Activated naive CD8-positive, alpha-beta T cell (primary cell): ENCODE data around the gene LSAMP.

Source experiments
- H3K27ac Mint-ChIP-seq: one replicate; pipeline ENCODE4 v1.8.0; 2021; ENCODE audit warnings: mixed read lengths
- H3K27me3 Mint-ChIP-seq: one replicate; pipeline ENCODE4 v1.8.0; 2021; ENCODE audit warnings: mixed read lengths
- H3K36me3 Mint-ChIP-seq: one replicate; pipeline ENCODE4 v1.8.0; 2021; ENCODE audit warnings: mixed read lengths
- H3K4me1 Mint-ChIP-seq: one replicate; pipeline ENCODE4 v1.8.0; 2021; ENCODE audit warnings: low read depth, mixed read lengths
- H3K4me3 Mint-ChIP-seq: one replicate; pipeline ENCODE4 v1.8.0; 2021; ENCODE audit warnings: mild to moderate bottlenecking, mixed read lengths
- H3K9me3 Mint-ChIP-seq: one replicate; pipeline ENCODE4 v1.8.0; 2021; ENCODE audit warnings: low read depth, mixed read lengths

LSAMP gene

GRCh38 chr3:116265320-116265695, 180.0 kb downstream of the LSAMP start:
- H3K27ac Mint-ChIP-seq, result no peak overlapping the region
- no peaks in the 10 kb centered on the region for H3K36me3 Mint-ChIP-seq
- no peaks in the 10 kb centered on the region for H3K4me1 Mint-ChIP-seq
- no peaks in the 10 kb centered on the region for H3K9me3 Mint-ChIP-seq
- no peaks in the 10 kb centered on the region for H3K27me3 Mint-ChIP-seq
- H3K4me3 Mint-ChIP-seq, result no peak overlapping the region

GRCh38 chr3:116264546-116265319, 180.6 kb downstream of the LSAMP start:
- no peaks in the 10 kb centered on the region for H3K9me3 Mint-ChIP-seq
- no peaks in the 10 kb centered on the region for H3K4me1 Mint-ChIP-seq
- H3K27me3 Mint-ChIP-seq, result no peaks in the 10 kb centered on the region
- no peak overlapping the region for H3K4me3 Mint-ChIP-seq
- no peaks in the 10 kb centered on the region for H3K36me3 Mint-ChIP-seq
- no peak overlapping the region for H3K27ac Mint-ChIP-seq

- Mint-ChIP-seq H3K27ac (no peak overlapping the region), H3K36me3 (no peaks in the 10 kb centered on the region), H3K4me1 (no peaks in the 10 kb centered on the region), H3K9me3 (no peaks in the 10 kb centered on the region), H3K27me3 (no peaks in the 10 kb centered on the region), H3K4me3 (no peak overlapping the region)
Measured at GRCh38 chr3:116263842-116264545, 181.3 kb downstream of the LSAMP start.

GRCh38 chr3:116260491-116260890, 184.8 kb downstream of the LSAMP start:
- Mint-ChIP-seq H3K9me3 (no peaks in the 10 kb centered on the region), H3K27me3 (no peaks in the 10 kb centered on the region), H3K4me1 (no peaks in the 10 kb centered on the region), H3K27ac (no peak overlapping the region), H3K4me3 (no peak overlapping the region), H3K36me3 (no peaks in the 10 kb centered on the region)

- no peak overlapping the region for H3K27ac Mint-ChIP-seq
- H3K36me3 Mint-ChIP-seq, result no peaks in the 10 kb centered on the region
- no peak overlapping the region for H3K4me3 Mint-ChIP-seq
- no peaks in the 10 kb centered on the region for H3K9me3 Mint-ChIP-seq
- H3K27me3 Mint-ChIP-seq, result no peaks in the 10 kb centered on the region
- no peaks in the 10 kb centered on the region for H3K4me1 Mint-ChIP-seq
Measured at GRCh38 chr3:116259984-116260383, 185.3 kb downstream of the LSAMP start.

GRCh38 chr3:116256843-116257485, 188.3 kb downstream of the LSAMP start:
- H3K4me1 Mint-ChIP-seq, result no peaks in the 10 kb centered on the region
- no peak overlapping the region for H3K4me3 Mint-ChIP-seq
- H3K36me3 Mint-ChIP-seq, result no peaks in the 10 kb centered on the region
- H3K9me3 Mint-ChIP-seq, result no peaks in the 10 kb centered on the region
- no peak overlapping the region for H3K27ac Mint-ChIP-seq
- H3K27me3 Mint-ChIP-seq, result no peaks in the 10 kb centered on the region

GRCh38 chr3:116254541-116254940, 190.7 kb downstream of the LSAMP start:
- Mint-ChIP-seq H3K27ac (no peak overlapping the region), H3K4me1 (no peaks in the 10 kb centered on the region), H3K27me3 (no peaks in the 10 kb centered on the region), H3K4me3 (no peak overlapping the region), H3K9me3 (peaks cover 4% of the 10 kb centered on the region), H3K36me3 (no peaks in the 10 kb centered on the region)

- peaks cover 4% of the 10 kb centered on the region for H3K9me3 Mint-ChIP-seq
- H3K4me1 Mint-ChIP-seq, result no peaks in the 10 kb centered on the region
- H3K4me3 Mint-ChIP-seq, result no peak overlapping the region
- H3K27me3 Mint-ChIP-seq, result no peaks in the 10 kb centered on the region
- H3K27ac Mint-ChIP-seq, result no peak overlapping the region
- no peaks in the 10 kb centered on the region for H3K36me3 Mint-ChIP-seq
Measured at GRCh38 chr3:116253511-116253910, 191.8 kb downstream of the LSAMP start.

GRCh38 chr3:116247605-116248004, 197.7 kb downstream of the LSAMP start:
- no peak overlapping the region for H3K27ac Mint-ChIP-seq
- H3K36me3 Mint-ChIP-seq, result no peaks in the 10 kb centered on the region
- no peaks in the 10 kb centered on the region for H3K27me3 Mint-ChIP-seq

GRCh38 chr3:116246406-116246980, 198.8 kb downstream of the LSAMP start:
- H3K27me3 Mint-ChIP-seq, result no peaks in the 10 kb centered on the region
- no peak overlapping the region for H3K27ac Mint-ChIP-seq
- no peaks in the 10 kb centered on the region for H3K36me3 Mint-ChIP-seq
- H3K9me3 Mint-ChIP-seq, result peaks cover 8% of the 10 kb centered on the region
- H3K4me3 Mint-ChIP-seq, result no peak overlapping the region
- no peaks in the 10 kb centered on the region for H3K4me1 Mint-ChIP-seq

More at GRCh38 chr3:116247605-116248004, 197.7 kb downstream of the LSAMP start:
- peaks cover 4% of the 10 kb centered on the region for H3K9me3 Mint-ChIP-seq
- no peaks in the 10 kb centered on the region for H3K4me1 Mint-ChIP-seq
- H3K4me3 Mint-ChIP-seq, result no peak overlapping the region

GRCh38 chr3:116242825-116243224, 202.5 kb downstream of the LSAMP start:
- Mint-ChIP-seq H3K36me3 (no peaks in the 10 kb centered on the region), H3K27ac (no peak overlapping the region), H3K27me3 (no peaks in the 10 kb centered on the region), H3K4me3 (no peak overlapping the region), H3K9me3 (peaks cover 8% of the 10 kb centered on the region), H3K4me1 (no peaks in the 10 kb centered on the region)

- no peaks in the 10 kb centered on the region for H3K27me3 Mint-ChIP-seq
- peaks cover 8% of the 10 kb centered on the region for H3K9me3 Mint-ChIP-seq
- no peak overlapping the region for H3K4me3 Mint-ChIP-seq
- H3K4me1 Mint-ChIP-seq, result no peaks in the 10 kb centered on the region
- no peaks in the 10 kb centered on the region for H3K36me3 Mint-ChIP-seq
- no peak overlapping the region for H3K27ac Mint-ChIP-seq
Measured at GRCh38 chr3:116241677-116242076, 203.6 kb downstream of the LSAMP start.

GRCh38 chr3:116240261-116240660, 205.0 kb downstream of the LSAMP start:
- no peak overlapping the region for H3K27ac Mint-ChIP-seq
- H3K4me1 Mint-ChIP-seq, result no peaks in the 10 kb centered on the region
- no peaks in the 10 kb centered on the region for H3K27me3 Mint-ChIP-seq
- H3K4me3 Mint-ChIP-seq, result no peak overlapping the region
- H3K36me3 Mint-ChIP-seq, result no peaks in the 10 kb centered on the region
- peaks cover 8% of the 10 kb centered on the region for H3K9me3 Mint-ChIP-seq

- Mint-ChIP-seq H3K4me1 (no peaks in the 10 kb centered on the region), H3K27me3 (no peaks in the 10 kb centered on the region), H3K9me3 (peaks cover 8% of the 10 kb centered on the region), H3K4me3 (no peak overlapping the region), H3K27ac (no peak overlapping the region), H3K36me3 (no peaks in the 10 kb centered on the region)
Measured at GRCh38 chr3:116238846-116239565, 206.3 kb downstream of the LSAMP start.
